Suprapubic skin (tissue), 4 donors: ENCODE data around the gene SULF2. TPM values are rescaled to one million over a fixed set of nuclear protein-coding genes. Genes with fewer than 3 reads are reported as not detected.

Experiments
- DNase-seq, 2 donors: peaks; one replicate each; pipeline ENCODE4 v3.0.0-alpha.2; 2019; ENCODE audit warnings: low spot score in 2 of 2
- H3K27ac ChIP-seq: fragments of 200-600 bp; sonication (generic); one replicate; pipeline ENCODE4 v1.5.1; 2019
- H3K27me3 ChIP-seq: fragments of 200-600 bp; sonication (generic); one replicate; pipeline ENCODE4 v1.5.1; 2019
- H3K36me3 ChIP-seq: fragments of 200-600 bp; sonication (generic); one replicate; pipeline ENCODE4 v1.5.1; 2019
- H3K4me1 ChIP-seq: fragments of 200-600 bp; sonication (generic); one replicate; pipeline ENCODE4 v1.5.1; 2019
- H3K4me3 ChIP-seq: fragments of 200-600 bp; sonication (generic); one replicate; pipeline ENCODE4 v1.5.1; 2019; ENCODE audit warnings: mild to moderate bottlenecking
- H3K9me3 ChIP-seq: fragments of 200-600 bp; sonication (generic); one replicate; pipeline ENCODE4 v1.5.1; 2019
- CTCF ChIP-seq, 2 donors: fragments of 200-600 bp in 1 of 2; fragments of 450-650 bp in 1 of 2; sonication (generic) in 1 of 2; IDR thresholded peaks; one replicate each; pipeline ENCODE4 v1.5.1; 2016 to 2019; ENCODE audit warnings: antibody characterized with exemption in 2 of 2, mild to moderate bottlenecking in 1 of 2, moderate library complexity in 1 of 2
- EP300 ChIP-seq: sonication (generic); formaldehyde crosslinking; IDR thresholded peaks from one replicate; pipeline ENCODE4 v1.6.1; 2017; ENCODE audit warnings: antibody characterized with exemption
- POLR2A ChIP-seq, 2 donors: fragments of 450-650 bp; IDR thresholded peaks; one replicate each; pipeline ENCODE4 v1.6.1; 2017; ENCODE audit warnings: antibody characterized with exemption in 2 of 2, mild to moderate bottlenecking in 2 of 2, moderate library complexity in 2 of 2
- POLR2AphosphoS5 ChIP-seq, 3 donors: sonication (generic); formaldehyde crosslinking; IDR thresholded peaks; one replicate each; pipeline ENCODE4 v1.6.1; 2017; ENCODE audit warnings: antibody characterized with exemption in 3 of 3
- WGBS: methylation state at CpG from one replicate; pipeline ENCODE4 v1.1.5; 2018; 5-methylcytosine and 5-hydroxymethylcytosine counted together
- total RNA-seq, 4 donors: library from RNA; depleted of rRNA; stranded (reverse); fragments of >200 nt; gene quantifications; one replicate each; pipeline ENCODE4 v1.1.0, GENCODE V29; 2016

Gene SULF2
- total RNA-seq, 4 donors from 2014 or later, result 28.4 to 95.4 (median 57.5) TPM

GRCh38 chr20:47783828-47784598, 1.3 kb downstream of the SULF2 start:
- Histone ChIP-seq H3K4me3 (peak overlapping the region; percentile 77), H3K36me3 (no peaks in the 10 kb centered on the region), H3K9me3 (no peaks in the 10 kb centered on the region), H3K27ac (no peak overlapping the region), H3K27me3 (no peaks in the 10 kb centered on the region), H3K4me1 (peaks cover 39% of the 10 kb centered on the region)
- TF ChIP-seq POLR2AphosphoS5 (IDR thresholded peaks at IDR 0.05), result no peak
- no peak for TF ChIP-seq CTCF (IDR thresholded peaks at IDR 0.05)
- no peak for TF ChIP-seq POLR2A (IDR thresholded peaks at IDR 0.05)
- TF ChIP-seq EP300, result no peak
- no peak for DNase-seq
- 49% methylated on average over 23 of the region's 23 CpGs for WGBS

- TF ChIP-seq EP300 (no peak), CTCF (IDR thresholded peaks at IDR 0.05) (no peak), POLR2AphosphoS5 (IDR thresholded peaks at IDR 0.05) (no peak), POLR2A (IDR thresholded peaks at IDR 0.05) (no peak)
- Histone ChIP-seq H3K4me1 (peaks cover 39% of the 10 kb centered on the region), H3K27me3 (no peaks in the 10 kb centered on the region), H3K27ac (no peak overlapping the region), H3K9me3 (no peaks in the 10 kb centered on the region), H3K36me3 (no peaks in the 10 kb centered on the region), H3K4me3 (no peak overlapping the region)
- 86% methylated on average over 2 of the region's 2 CpGs for WGBS
- DNase-seq, result no peak
Observed at GRCh38 chr20:47782920-47783552, 2.2 kb downstream of the SULF2 start.

- H3K4me1 ChIP-seq, result peaks cover 39% of the 10 kb centered on the region
- H3K36me3 ChIP-seq, result no peaks in the 10 kb centered on the region
- WGBS, result 95% methylated on average over 7 of the region's 7 CpGs
- DNase-seq, result no peak
- no peaks in the 10 kb centered on the region for H3K27me3 ChIP-seq
- no peak for TF ChIP-seq CTCF (IDR thresholded peaks at IDR 0.05)
- no peak for TF ChIP-seq POLR2A (IDR thresholded peaks at IDR 0.05)
- no peak for TF ChIP-seq POLR2AphosphoS5 (IDR thresholded peaks at IDR 0.05)
- TF ChIP-seq EP300, result no peak
- H3K9me3 ChIP-seq, result no peaks in the 10 kb centered on the region
- H3K4me3 ChIP-seq, result no peak overlapping the region
- H3K27ac ChIP-seq, result no peak overlapping the region
Observed at GRCh38 chr20:47782076-47782475, 3.2 kb downstream of the SULF2 start.

- H3K27me3 ChIP-seq, result no peaks in the 10 kb centered on the region
Observed at GRCh38 chr20:47781632-47782031, 3.6 kb downstream of the SULF2 start.

More at GRCh38 chr20:47781632-47782031, 3.6 kb downstream of the SULF2 start:
- no peaks in the 10 kb centered on the region for H3K36me3 ChIP-seq
- no peak for TF ChIP-seq CTCF (IDR thresholded peaks at IDR 0.05)
- no peak for TF ChIP-seq POLR2A (IDR thresholded peaks at IDR 0.05)
- TF ChIP-seq EP300, result no peak
- no peak for TF ChIP-seq POLR2AphosphoS5 (IDR thresholded peaks at IDR 0.05)
- H3K9me3 ChIP-seq, result no peaks in the 10 kb centered on the region
- no peak overlapping the region for H3K4me3 ChIP-seq
- DNase-seq, result no peak
- peaks cover 36% of the 10 kb centered on the region for H3K4me1 ChIP-seq
- H3K27ac ChIP-seq, result no peak overlapping the region
- WGBS, result 77% methylated on average over 4 of the region's 4 CpGs
